NOMO-1 (cell line): ENCODE data around the gene AKAP6.
"Not testable (repeated sequence)": the region's sequence is repeated elsewhere in the genome, so short reads cannot be mapped to it uniquely, and the experiment has no call there.

Source experiments
- DNase-seq, 2 experiments: peaks; one replicate each; lab custom pipeline; 2025; ENCODE audit not compliant: unreplicated experiment in 2 of 2; lab: John Stamatoyannopoulos, UW

AKAP6 gene

GRCh38 chr14:32779840-32780239, 450.7 kb downstream of the AKAP6 start:
- DNase-seq: no peak

GRCh38 chr14:32784405-32784804, 455.3 kb downstream of the AKAP6 start:
- no peak for DNase-seq

GRCh38 chr14:32785585-32785984, 456.5 kb downstream of the AKAP6 start:
- no peak for DNase-seq

- DNase-seq: no peak
These were observed 457.8 kb downstream of the AKAP6 start for GRCh38 chr14:32786886-32787285.

GRCh38 chr14:32793033-32793432, 463.9 kb downstream of the AKAP6 start:
- DNase-seq: not testable (repeated sequence)

- DNase-seq: no peak
These were observed 471.2 kb downstream of the AKAP6 start for GRCh38 chr14:32800320-32800719.

- DNase-seq: no peak
These were observed 473.2 kb downstream of the AKAP6 start for GRCh38 chr14:32802295-32802694.

- DNase-seq: no peak
These were observed 476.9 kb downstream of the AKAP6 start for GRCh38 chr14:32805979-32806378.

GRCh38 chr14:32808644-32809043, 479.5 kb downstream of the AKAP6 start:
- no peak for DNase-seq

- no peak for DNase-seq
These were observed 480.2 kb downstream of the AKAP6 start for GRCh38 chr14:32809255-32809654.

GRCh38 chr14:32813401-32813800, 484.3 kb downstream of the AKAP6 start:
- DNase-seq: no peak

- DNase-seq: no peak
These were observed 485.6 kb downstream of the AKAP6 start for GRCh38 chr14:32814721-32815120.

GRCh38 chr14:32816588-32816987, 487.5 kb downstream of the AKAP6 start:
- no peak for DNase-seq

- no peak for DNase-seq
These were observed 488.7 kb downstream of the AKAP6 start for GRCh38 chr14:32817780-32818179.

- DNase-seq: no peak
These were observed 489.5 kb downstream of the AKAP6 start for GRCh38 chr14:32818581-32818980.

- no peak for DNase-seq
These were observed 491.1 kb downstream of the AKAP6 start for GRCh38 chr14:32820181-32820580.

- no peak for DNase-seq
These were observed 491.6 kb downstream of the AKAP6 start for GRCh38 chr14:32820682-32821081.

- DNase-seq: no peak
These were observed 493.0 kb downstream of the AKAP6 start for GRCh38 chr14:32821964-32822653.

- no peak for DNase-seq
These were observed 494.6 kb downstream of the AKAP6 start for GRCh38 chr14:32823706-32824105.

GRCh38 chr14:32824195-32824594, 495.1 kb downstream of the AKAP6 start:
- DNase-seq: no peak

GRCh38 chr14:32825058-32825457, 496.0 kb downstream of the AKAP6 start:
- DNase-seq: no peak

GRCh38 chr14:32826404-32827082, 497.4 kb downstream of the AKAP6 start:
- DNase-seq: no peak
